ENCODE measurements around the gene MDFI. TPM values are rescaled to one million over a fixed set of nuclear protein-coding genes. Genes with fewer than 3 reads are reported as not detected.
A peak's percentile ranks its signal among the peaks of the same experiment; 100 is the strongest.

MDFI gene
- total and polyA plus RNA-seq, 2 experiments from 2014 or later = 2.8 to 51.4 TPM

DNA sequence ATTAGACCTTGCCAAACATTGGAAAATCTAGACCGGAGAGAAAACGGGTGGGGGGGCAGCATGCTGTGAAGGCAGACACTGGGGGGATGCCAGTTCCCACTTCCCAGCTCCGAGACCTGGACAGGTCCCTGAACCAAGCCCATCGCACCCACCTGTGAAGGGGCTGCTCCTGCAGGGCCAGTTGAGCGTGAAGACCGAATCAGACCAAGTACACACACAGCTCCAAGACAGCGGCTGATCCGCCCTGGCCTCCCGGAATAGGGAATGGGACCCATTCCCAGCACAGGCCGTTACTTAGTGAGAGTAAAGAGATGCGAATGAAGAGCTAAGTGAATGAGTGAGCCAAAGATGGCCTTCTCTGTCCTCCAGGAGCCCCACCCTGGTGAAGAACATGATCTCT is 41.5 kb upstream of the MDFI start (continued):
- TF ChIP-seq, protein P1, sequence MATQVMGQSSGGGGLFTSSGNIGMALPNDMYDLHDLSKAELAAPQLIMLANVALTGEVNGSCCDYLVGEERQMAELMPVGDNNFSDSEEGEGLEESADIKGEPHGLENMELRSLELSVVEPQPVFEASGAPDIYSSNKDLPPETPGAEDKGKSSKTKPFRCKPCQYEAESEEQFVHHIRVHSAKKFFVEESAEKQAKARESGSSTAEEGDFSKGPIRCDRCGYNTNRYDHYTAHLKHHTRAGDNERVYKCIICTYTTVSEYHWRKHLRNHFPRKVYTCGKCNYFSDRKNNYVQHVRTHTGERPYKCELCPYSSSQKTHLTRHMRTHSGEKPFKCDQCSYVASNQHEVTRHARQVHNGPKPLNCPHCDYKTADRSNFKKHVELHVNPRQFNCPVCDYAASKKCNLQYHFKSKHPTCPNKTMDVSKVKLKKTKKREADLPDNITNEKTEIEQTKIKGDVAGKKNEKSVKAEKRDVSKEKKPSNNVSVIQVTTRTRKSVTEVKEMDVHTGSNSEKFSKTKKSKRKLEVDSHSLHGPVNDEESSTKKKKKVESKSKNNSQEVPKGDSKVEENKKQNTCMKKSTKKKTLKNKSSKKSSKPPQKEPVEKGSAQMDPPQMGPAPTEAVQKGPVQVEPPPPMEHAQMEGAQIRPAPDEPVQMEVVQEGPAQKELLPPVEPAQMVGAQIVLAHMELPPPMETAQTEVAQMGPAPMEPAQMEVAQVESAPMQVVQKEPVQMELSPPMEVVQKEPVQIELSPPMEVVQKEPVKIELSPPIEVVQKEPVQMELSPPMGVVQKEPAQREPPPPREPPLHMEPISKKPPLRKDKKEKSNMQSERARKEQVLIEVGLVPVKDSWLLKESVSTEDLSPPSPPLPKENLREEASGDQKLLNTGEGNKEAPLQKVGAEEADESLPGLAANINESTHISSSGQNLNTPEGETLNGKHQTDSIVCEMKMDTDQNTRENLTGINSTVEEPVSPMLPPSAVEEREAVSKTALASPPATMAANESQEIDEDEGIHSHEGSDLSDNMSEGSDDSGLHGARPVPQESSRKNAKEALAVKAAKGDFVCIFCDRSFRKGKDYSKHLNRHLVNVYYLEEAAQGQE (IDR thresholded peaks at IDR 0.05; ENCODE audit: unreplicated experiment) = no peak
- TF ChIP-seq JUNB (IDR thresholded peaks at IDR 0.05; ENCODE audit: unreplicated experiment) (no peak), EZH2phosphoT487 (IDR thresholded peaks at IDR 0.05; ENCODE audit: unreplicated experiment) (no peak)

DNA sequence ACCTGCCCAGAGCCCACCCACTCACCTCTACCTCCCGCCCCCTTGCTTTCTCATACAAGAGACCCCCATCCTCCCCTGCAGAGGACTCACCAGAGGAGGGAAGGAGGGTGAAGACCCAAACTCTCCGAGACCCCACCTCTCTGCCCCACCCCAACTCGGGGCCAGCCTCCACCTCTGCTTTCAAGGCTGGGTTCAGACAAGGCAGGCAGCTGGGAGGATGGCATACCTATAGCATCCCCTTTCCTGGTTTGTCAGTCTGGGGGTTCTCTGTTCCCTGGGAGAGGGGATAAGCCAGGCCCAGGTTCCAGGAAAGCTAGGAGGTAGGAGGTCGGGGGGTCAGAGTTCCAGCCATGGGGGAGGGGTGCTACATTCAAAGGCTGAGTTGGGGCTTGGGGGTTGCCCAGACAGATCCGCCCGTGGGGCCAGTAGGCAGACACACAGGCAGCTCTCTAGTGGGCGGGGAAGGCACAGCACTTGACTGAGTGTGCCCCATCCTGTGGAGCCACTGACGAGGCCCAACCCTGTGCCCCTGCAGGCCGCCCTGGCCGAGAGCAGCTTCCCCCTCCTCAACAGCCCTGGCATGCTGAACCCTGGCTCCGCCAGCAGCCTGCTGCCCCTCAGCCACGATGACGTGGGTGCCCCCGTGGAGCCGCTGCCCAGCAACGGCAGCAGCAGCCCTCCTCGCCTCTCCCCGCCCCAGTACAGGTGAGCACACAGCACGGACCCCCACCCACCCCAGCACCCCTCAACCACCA is 40.8 kb upstream of the MDFI start:
- Histone ChIP-seq H2AFZ (no peak overlapping the region), H4K20me1 (replicated peaks; ENCODE audit: insufficient read depth) (no peaks in the 10 kb centered on the region), H3K4me2 (no peak overlapping the region), H3K27ac (ENCODE audit: low read depth) (no peak overlapping the region), H3K4me1 (ENCODE audit: insufficient read depth) (peaks cover 37% of the 10 kb centered on the region), H3K27me3 (ENCODE audit: insufficient read depth) (peaks cover 8% of the 10 kb centered on the region), H3K9me2 (ENCODE audit: insufficient read depth) (no peaks in the 10 kb centered on the region), H3K79me2 (replicated peaks; ENCODE audit: insufficient read depth) (no peaks in the 10 kb centered on the region), H3F3A (replicated peaks; ENCODE audit: low read depth) (peaks cover 5% of the 10 kb centered on the region; the same call in 1 of the 2 replicates), H3K4me3 (no peak overlapping the region), H3K36me3 (ENCODE audit: insufficient read depth) (no peaks in the 10 kb centered on the region)
- H3K9me3 Mint-ChIP-seq = no peaks in the 10 kb centered on the region; the same call in 2 of the 3 replicates
- H3K4me3 Mint-ChIP-seq = no peak overlapping the region; the same call in 2 of the 3 replicates
- peaks cover 17% of the 10 kb centered on the region for H3K27me3 Mint-ChIP-seq (ENCODE audit: insufficient read depth, low read depth, poor library complexity)
- ATAC-seq (peak; percentile 25), DNase-seq (ENCODE audit: low spot score) (no peak)
- no peak overlapping the region for H3K27ac Mint-ChIP-seq
- peaks cover 50% of the 10 kb centered on the region for H3K4me1 Mint-ChIP-seq
- peaks cover 7% of the 10 kb centered on the region for H3K36me3 Mint-ChIP-seq (ENCODE audit: low read depth)
- TF ChIP-seq ZNF331 (CRISPR knock-in tag; IDR thresholded peaks at IDR 0.05; ENCODE audit: low read depth) (no peak), EZH2 (IDR thresholded peaks at IDR 0.05; ENCODE audit: low read depth, unreplicated experiment) (no peak), POLR2AphosphoS5 (IDR thresholded peaks at IDR 0.05; ENCODE audit: low read depth) (no peak), JUNB (IDR thresholded peaks at IDR 0.05; ENCODE audit: unreplicated experiment) (no peak)
- TF ChIP-seq, protein P2, sequence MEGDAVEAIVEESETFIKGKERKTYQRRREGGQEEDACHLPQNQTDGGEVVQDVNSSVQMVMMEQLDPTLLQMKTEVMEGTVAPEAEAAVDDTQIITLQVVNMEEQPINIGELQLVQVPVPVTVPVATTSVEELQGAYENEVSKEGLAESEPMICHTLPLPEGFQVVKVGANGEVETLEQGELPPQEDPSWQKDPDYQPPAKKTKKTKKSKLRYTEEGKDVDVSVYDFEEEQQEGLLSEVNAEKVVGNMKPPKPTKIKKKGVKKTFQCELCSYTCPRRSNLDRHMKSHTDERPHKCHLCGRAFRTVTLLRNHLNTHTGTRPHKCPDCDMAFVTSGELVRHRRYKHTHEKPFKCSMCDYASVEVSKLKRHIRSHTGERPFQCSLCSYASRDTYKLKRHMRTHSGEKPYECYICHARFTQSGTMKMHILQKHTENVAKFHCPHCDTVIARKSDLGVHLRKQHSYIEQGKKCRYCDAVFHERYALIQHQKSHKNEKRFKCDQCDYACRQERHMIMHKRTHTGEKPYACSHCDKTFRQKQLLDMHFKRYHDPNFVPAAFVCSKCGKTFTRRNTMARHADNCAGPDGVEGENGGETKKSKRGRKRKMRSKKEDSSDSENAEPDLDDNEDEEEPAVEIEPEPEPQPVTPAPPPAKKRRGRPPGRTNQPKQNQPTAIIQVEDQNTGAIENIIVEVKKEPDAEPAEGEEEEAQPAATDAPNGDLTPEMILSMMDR (conservative IDR thresholded peaks at IDR 0.05; ENCODE audit: low read depth in 2 of 2) = no peak
- TF ChIP-seq, protein P1 (IDR thresholded peaks at IDR 0.05; ENCODE audit: unreplicated experiment) = no peak
- TF ChIP-seq, protein P3, sequence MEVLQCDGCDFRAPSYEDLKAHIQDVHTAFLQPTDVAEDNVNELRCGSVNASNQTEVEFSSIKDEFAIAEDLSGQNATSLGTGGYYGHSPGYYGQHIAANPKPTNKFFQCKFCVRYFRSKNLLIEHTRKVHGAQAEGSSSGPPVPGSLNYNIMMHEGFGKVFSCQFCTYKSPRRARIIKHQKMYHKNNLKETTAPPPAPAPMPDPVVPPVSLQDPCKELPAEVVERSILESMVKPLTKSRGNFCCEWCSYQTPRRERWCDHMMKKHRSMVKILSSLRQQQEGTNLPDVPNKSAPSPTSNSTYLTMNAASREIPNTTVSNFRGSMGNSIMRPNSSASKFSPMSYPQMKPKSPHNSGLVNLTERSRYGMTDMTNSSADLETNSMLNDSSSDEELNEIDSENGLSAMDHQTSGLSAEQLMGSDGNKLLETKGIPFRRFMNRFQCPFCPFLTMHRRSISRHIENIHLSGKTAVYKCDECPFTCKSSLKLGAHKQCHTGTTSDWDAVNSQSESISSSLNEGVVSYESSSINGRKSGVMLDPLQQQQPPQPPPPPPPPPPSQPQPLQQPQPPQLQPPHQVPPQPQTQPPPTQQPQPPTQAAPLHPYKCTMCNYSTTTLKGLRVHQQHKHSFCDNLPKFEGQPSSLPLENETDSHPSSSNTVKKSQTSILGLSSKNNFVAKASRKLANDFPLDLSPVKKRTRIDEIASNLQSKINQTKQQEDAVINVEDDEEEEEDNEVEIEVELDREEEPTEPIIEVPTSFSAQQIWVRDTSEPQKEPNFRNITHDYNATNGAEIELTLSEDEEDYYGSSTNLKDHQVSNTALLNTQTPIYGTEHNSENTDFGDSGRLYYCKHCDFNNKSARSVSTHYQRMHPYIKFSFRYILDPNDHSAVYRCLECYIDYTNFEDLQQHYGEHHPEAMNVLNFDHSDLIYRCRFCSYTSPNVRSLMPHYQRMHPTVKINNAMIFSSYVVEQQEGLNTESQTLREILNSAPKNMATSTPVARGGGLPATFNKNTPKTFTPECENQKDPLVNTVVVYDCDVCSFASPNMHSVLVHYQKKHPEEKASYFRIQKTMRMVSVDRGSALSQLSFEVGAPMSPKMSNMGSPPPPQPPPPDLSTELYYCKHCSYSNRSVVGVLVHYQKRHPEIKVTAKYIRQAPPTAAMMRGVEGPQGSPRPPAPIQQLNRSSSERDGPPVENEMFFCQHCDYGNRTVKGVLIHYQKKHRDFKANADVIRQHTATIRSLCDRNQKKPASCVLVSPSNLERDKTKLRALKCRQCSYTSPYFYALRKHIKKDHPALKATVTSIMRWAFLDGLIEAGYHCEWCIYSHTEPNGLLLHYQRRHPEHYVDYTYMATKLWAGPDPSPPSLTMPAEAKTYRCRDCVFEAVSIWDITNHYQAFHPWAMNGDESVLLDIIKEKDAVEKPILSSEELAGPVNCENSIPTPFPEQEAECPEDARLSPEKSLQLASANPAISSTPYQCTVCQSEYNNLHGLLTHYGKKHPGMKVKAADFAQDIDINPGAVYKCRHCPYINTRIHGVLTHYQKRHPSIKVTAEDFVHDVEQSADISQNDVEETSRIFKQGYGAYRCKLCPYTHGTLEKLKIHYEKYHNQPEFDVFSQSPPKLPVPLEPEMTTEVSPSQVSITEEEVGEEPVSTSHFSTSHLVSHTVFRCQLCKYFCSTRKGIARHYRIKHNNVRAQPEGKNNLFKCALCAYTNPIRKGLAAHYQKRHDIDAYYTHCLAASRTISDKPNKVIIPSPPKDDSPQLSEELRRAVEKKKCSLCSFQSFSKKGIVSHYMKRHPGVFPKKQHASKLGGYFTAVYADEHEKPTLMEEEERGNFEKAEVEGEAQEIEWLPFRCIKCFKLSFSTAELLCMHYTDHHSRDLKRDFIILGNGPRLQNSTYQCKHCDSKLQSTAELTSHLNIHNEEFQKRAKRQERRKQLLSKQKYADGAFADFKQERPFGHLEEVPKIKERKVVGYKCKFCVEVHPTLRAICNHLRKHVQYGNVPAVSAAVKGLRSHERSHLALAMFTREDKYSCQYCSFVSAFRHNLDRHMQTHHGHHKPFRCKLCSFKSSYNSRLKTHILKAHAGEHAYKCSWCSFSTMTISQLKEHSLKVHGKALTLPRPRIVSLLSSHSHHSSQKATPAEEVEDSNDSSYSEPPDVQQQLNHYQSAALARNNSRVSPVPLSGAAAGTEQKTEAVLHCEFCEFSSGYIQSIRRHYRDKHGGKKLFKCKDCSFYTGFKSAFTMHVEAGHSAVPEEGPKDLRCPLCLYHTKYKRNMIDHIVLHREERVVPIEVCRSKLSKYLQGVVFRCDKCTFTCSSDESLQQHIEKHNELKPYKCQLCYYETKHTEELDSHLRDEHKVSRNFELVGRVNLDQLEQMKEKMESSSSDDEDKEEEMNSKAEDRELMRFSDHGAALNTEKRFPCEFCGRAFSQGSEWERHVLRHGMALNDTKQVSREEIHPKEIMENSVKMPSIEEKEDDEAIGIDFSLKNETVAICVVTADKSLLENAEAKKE (CRISPR knock-in tag; IDR thresholded peaks at IDR 0.05) = no peak
